HCT116 (cell line): ENCODE data around the gene PEX1. TPM values are rescaled to one million over a fixed set of nuclear protein-coding genes. Genes with fewer than 3 reads are reported as not detected.
"Not testable (repeated sequence)": the region's sequence is repeated elsewhere in the genome, so short reads cannot be mapped to it uniquely, and the experiment has no call there.

Experiments used
- ATAC-seq: fragments of 200-7000 bp; cut with Tn5 transposase; 2 replicates; pipeline ENCODE4 v1.9.1; 2020; ENCODE audit warnings: mild to moderate bottlenecking, moderate library complexity
- BruUV-seq: library from RNA; stranded (reverse); fragments of 400-500 nt; replicated peaks from 2 replicates; lab custom pipeline; 2021; lab: Mats Ljungman, UMichigan
- CTCF ChIA-PET: fragments of 300-600 bp; sonication (Branson Sonifier 250); formaldehyde crosslinking; loops from one replicate; lab custom pipeline; 2021; ENCODE audit warnings: antibody characterized with exemption; lab: Charles Lee
- POLR2A ChIA-PET: fragments of 300-600, 350-600 bp; sonication (Branson Sonifier 250); formaldehyde crosslinking; loops from one replicate; lab custom pipeline; 2021; ENCODE audit warnings: antibody characterized with exemption; lab: Charles Lee
- RAD21 ChIA-PET, 2 experiments: fragments of 300-600 bp; sonication (Branson Sonifier 250); formaldehyde crosslinking; loops; one replicate each; lab custom pipeline; 2023; ENCODE audit warnings: low total read pairs in 2 of 2; ENCODE audit not compliant: uncharacterized antibody in 2 of 2, unreplicated experiment in 2 of 2, low non-redundant PET in 1 of 2; lab: Charles Lee
- DNase-seq: peaks from one replicate; pipeline ENCODE4 v3.0.0-alpha.2; 2010; ENCODE audit warnings: low read depth, low spot score
- H2AFZ ChIP-seq: fragments of 200-600 bp; shearing (Covaris generic), sonication (generic); 2 replicates; pipeline ENCODE4 v1.6.1; 2017; ENCODE audit warnings: low read depth, mixed run types, mixed read lengths, antibody characterized with exemption, low read length; ENCODE audit not compliant: poor library complexity, severe bottlenecking
- H3K27ac ChIP-seq: 2 replicates; pipeline ENCODE4 v1.5.1; 2012; ENCODE audit warnings: low read depth, low read length
- H3K27me3 ChIP-seq: fragments of 200-600 bp; sonication (generic); 2 replicates; pipeline ENCODE4 v1.6.1; 2016; ENCODE audit warnings: mixed run types, low read length, mixed read lengths; ENCODE audit not compliant: insufficient read depth
- H3K36me3 ChIP-seq, 2 experiments: fragments of 200-500 bp in 1 of 2; fragments of 200-600 bp in 1 of 2; sonication (Bioruptor generic) in 1 of 2; sonication (generic) in 1 of 2; 2 replicates each; pipeline versions ENCODE4 v1.5.1 to v1.6.1; 2014 to 2016; ENCODE audit warnings: low read length in 2 of 2, inconsistent platforms in 1 of 2, mixed read lengths in 1 of 2, mixed run types in 1 of 2; ENCODE audit not compliant: insufficient read depth in 2 of 2, control insufficient read depth in 1 of 2
- H3K4me1 ChIP-seq, 2 experiments: fragments of 200-600 bp in 1 of 2; sonication (generic) in 1 of 2; 2 replicates each; pipeline versions ENCODE4 v1.5.1 to v1.6.1; 2012 to 2017; ENCODE audit warnings: low read length in 2 of 2, inconsistent platforms in 1 of 2, mild to moderate bottlenecking in 1 of 2, mixed read lengths in 1 of 2, mixed run types in 1 of 2, moderate library complexity in 1 of 2; ENCODE audit not compliant: insufficient read depth in 2 of 2, control insufficient read depth in 1 of 2
- H3K4me2 ChIP-seq: fragments of 200-600 bp; sonication (generic); 2 replicates; pipeline ENCODE4 v1.6.1; 2017; ENCODE audit warnings: mixed run types, low read length, mixed read lengths
- H3K4me3 ChIP-seq, 2 experiments: fragments of 200-600 bp in 1 of 2; sonication (generic) in 1 of 2; replicated peaks in 1 of 2; 2 replicates each; pipeline ENCODE4 v1.5.1; 2011 to 2016; ENCODE audit warnings: low read length in 2 of 2, control low read depth in 1 of 2, low read depth in 1 of 2, mild to moderate bottlenecking in 1 of 2, mixed read lengths in 1 of 2, mixed run types in 1 of 2
- H3K79me2 ChIP-seq: fragments of 200-600 bp; sonication (generic); 2 replicates; pipeline ENCODE4 v1.6.1; 2017; ENCODE audit warnings: mild to moderate bottlenecking, mixed run types, low read length, moderate library complexity, mixed read lengths; ENCODE audit not compliant: insufficient read depth
- H3K9ac ChIP-seq: fragments of 200-600 bp; sonication (generic); 2 replicates; pipeline ENCODE4 v1.6.1; 2016; ENCODE audit warnings: low read length, mixed read lengths
- H3K9me2 ChIP-seq: fragments of 200-600 bp; sonication (generic), shearing (Covaris generic); 2 replicates; pipeline ENCODE4 v1.6.1; 2017; ENCODE audit warnings: mixed run types, mild to moderate bottlenecking, moderate library complexity; ENCODE audit not compliant: insufficient read depth
- H3K9me3 ChIP-seq, 2 experiments: fragments of 200-500 bp in 1 of 2; fragments of 200-600 bp in 1 of 2; sonication (Bioruptor generic) in 1 of 2; sonication (generic) in 1 of 2; 2 replicates each; pipeline ENCODE4 v1.6.1; 2014 to 2017; ENCODE audit warnings: low read length in 2 of 2, mixed read lengths in 2 of 2, inconsistent platforms in 1 of 2, low read depth in 1 of 2, mild to moderate bottlenecking in 1 of 2, mixed run types in 1 of 2, moderate library complexity in 1 of 2; ENCODE audit not compliant: control insufficient read depth in 1 of 2, insufficient read depth in 1 of 2
- H4K20me1 ChIP-seq: fragments of 200-600 bp; sonication (generic), shearing (Covaris generic); 2 replicates; pipeline ENCODE4 v1.6.1; 2017; ENCODE audit warnings: mixed run types, mild to moderate bottlenecking, moderate library complexity; ENCODE audit not compliant: insufficient read depth
- intact Hi-C: fragments of 100-400 bp; cut with micrococcal nuclease; formaldehyde crosslinking; loops from 2 replicates; pipeline ENCODE4 v1.10.0; 2022
- total RNA-seq: library from RNA; stranded (reverse); gene quantifications from one replicate; pipeline ENCODE4 v1.2.1, GENCODE V29; 2021; ENCODE audit not compliant: unreplicated experiment

PEX1 gene
- total RNA-seq, 1 experiment from 2014 or later: 13.1 TPM

GRCh38 chr7:92477681-92478080, 50.6 kb downstream of the PEX1 start, which contains the start of gene ERVW-1:
ERVW-1 (minus strand) TSS chr7:92477946; CDS start chr7:92470381, 7,565 bp downstream.
- intact Hi-C loops, H4K20me1 ChIP-seq, H3K4me2 ChIP-seq, H3K9me2 ChIP-seq, H3K27ac ChIP-seq, H3K4me3 ChIP-seq, H3K9me3 ChIP-seq, ATAC-seq, H3K9ac ChIP-seq, BruUV-seq, DNase-seq, H3K36me3 ChIP-seq, POLR2A ChIA-PET, H3K27me3 ChIP-seq, CTCF ChIA-PET, H3K4me1 ChIP-seq, RAD21 ChIA-PET, H2AFZ ChIP-seq, H3K79me2 ChIP-seq: not testable (repeated sequence)

DNA sequence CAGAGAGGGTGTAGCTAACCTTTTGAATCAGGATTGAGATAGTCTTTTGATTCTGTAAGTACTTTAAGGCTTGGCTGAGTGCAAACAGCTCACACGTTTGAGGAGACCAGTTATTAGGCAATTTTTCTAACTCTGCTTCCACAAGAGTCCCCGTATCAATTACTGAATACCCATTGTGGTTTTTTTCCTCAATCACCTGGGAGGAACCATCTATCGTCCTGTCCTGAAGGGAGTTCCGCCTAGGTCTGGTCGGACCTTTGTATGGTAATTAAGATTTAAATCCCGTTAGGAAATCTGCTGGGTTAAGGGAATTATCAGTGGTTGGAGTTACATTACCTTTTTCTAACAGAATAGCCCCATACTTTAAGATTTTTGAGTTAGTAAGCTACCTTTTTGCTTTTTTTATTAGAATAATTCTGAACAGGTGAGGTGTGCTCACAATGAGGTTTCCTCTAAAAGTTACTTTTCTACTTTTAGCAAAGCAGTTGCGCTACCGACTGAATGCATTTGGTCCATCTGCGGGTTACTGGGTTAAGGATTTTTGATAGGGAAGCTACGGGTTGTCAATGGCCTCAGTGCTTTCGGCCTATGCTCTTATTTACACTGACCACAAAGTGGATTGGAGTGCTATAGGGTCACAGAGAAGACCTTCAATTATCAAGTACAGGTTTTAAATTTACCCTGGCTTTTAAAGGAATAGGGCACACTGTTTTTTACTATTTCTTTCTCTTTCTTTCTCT, 52.3 kb downstream of the PEX1 start:
- CTCF ChIA-PET, intact Hi-C loops, RAD21 ChIA-PET: not testable (repeated sequence)

GRCh38 chr7:92475261-92475770, 53.0 kb downstream of the PEX1 start:
- ATAC-seq, H3K4me2 ChIP-seq, H3K27ac ChIP-seq, H3K4me3 ChIP-seq, H3K9me3 ChIP-seq, intact Hi-C loops, BruUV-seq, H3K4me1 ChIP-seq, RAD21 ChIA-PET, POLR2A ChIA-PET, H4K20me1 ChIP-seq, H3K9ac ChIP-seq, H3K36me3 ChIP-seq, H3K27me3 ChIP-seq, H2AFZ ChIP-seq, H3K9me2 ChIP-seq, H3K79me2 ChIP-seq, DNase-seq, CTCF ChIA-PET: not testable (repeated sequence)

More for the DNA sequence above, 52.3 kb downstream of the PEX1 start:
- H3K79me2 ChIP-seq, H3K4me1 ChIP-seq, H2AFZ ChIP-seq, H3K36me3 ChIP-seq, ATAC-seq, H3K4me3 ChIP-seq, BruUV-seq, POLR2A ChIA-PET, H3K9ac ChIP-seq, H3K4me2 ChIP-seq, H3K27ac ChIP-seq, H3K27me3 ChIP-seq, DNase-seq, H4K20me1 ChIP-seq, H3K9me2 ChIP-seq, H3K9me3 ChIP-seq: not testable (repeated sequence)

DNA sequence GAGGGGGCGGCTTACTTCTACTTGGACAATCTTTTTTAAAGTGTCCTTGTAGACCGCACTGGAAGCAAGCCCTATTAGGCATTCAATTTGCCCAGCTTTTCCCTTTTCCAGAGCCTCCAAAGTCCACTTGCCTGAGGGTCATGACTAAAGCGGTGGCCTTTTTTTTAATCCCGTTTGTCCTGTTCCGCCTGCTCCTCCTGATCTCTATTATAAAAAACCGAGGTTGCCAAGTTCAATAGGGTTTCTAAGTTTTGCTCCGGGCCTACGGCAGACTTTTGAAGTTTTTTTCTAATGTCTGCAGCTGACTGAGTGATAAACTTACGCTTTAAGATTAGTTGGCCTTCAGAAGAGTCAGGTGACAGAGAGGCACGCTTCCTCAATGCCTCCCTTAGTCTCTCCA, 54.3 kb downstream of the PEX1 start:
- H3K4me2 ChIP-seq, intact Hi-C loops, H3K9me3 ChIP-seq, H3K79me2 ChIP-seq, H3K9me2 ChIP-seq, H3K27ac ChIP-seq, DNase-seq, BruUV-seq, CTCF ChIA-PET, H3K4me1 ChIP-seq, POLR2A ChIA-PET, H3K36me3 ChIP-seq, H2AFZ ChIP-seq, H3K9ac ChIP-seq, H4K20me1 ChIP-seq, H3K4me3 ChIP-seq, H3K27me3 ChIP-seq, RAD21 ChIA-PET, ATAC-seq: not testable (repeated sequence)
